Transverse colon (tissue), 4 donors: ENCODE data around the gene ZNF638. TPM values are rescaled to one million over a fixed set of nuclear protein-coding genes. Genes with fewer than 3 reads are reported as not detected.
"Not testable (repeated sequence)": the region's sequence is repeated elsewhere in the genome, so short reads cannot be mapped to it uniquely, and the experiment has no call there.

Source experiments
- DNase-seq: peaks from one replicate; pipeline ENCODE4 v3.0.0-alpha.2; 2019
- H3K27ac ChIP-seq, 4 donors: fragments of 200-600 bp; sonication (generic); 2 replicates each; pipeline ENCODE4 v1.5.1; 2016 to 2018; ENCODE audit warnings: inconsistent platforms in 4 of 4
- H3K27me3 ChIP-seq: fragments of 200-600 bp; sonication (generic); 2 replicates; pipeline ENCODE4 v1.5.1; 2017; ENCODE audit warnings: inconsistent platforms
- H3K36me3 ChIP-seq, 4 donors: fragments of 200-600 bp; sonication (generic); 2 replicates each; pipeline ENCODE4 v1.5.1; 2017 to 2019; ENCODE audit warnings: inconsistent platforms in 4 of 4
- H3K4me1 ChIP-seq, 4 donors: fragments of 200-600 bp; sonication (generic); 2 replicates each; pipeline ENCODE4 v1.5.1; 2017 to 2020; ENCODE audit warnings: inconsistent platforms in 4 of 4
- H3K4me3 ChIP-seq, 4 donors: fragments of 200-600 bp; sonication (generic); 1 replicate in 1 of 4; 2 replicates in 3 of 4; pipeline versions ENCODE4 v1.5.1 to v1.6.1; 2017 to 2019; ENCODE audit warnings: inconsistent platforms in 4 of 4
- H3K9me3 ChIP-seq, 2 donors: fragments of 200-600 bp; sonication (generic); 2 replicates each; pipeline ENCODE4 v1.5.1; 2017 to 2019; ENCODE audit warnings: inconsistent platforms in 2 of 2
- CTCF ChIP-seq, 5 experiments: fragments of 200-600 bp in 3 of 5; fragments of 450-650 bp in 2 of 5; sonication (generic) in 3 of 5; IDR thresholded peaks; 1 replicate in 2 of 5; 2 replicates in 3 of 5; pipeline ENCODE4 v1.5.1; 2016 to 2017; ENCODE audit warnings: antibody characterized with exemption in 5 of 5, inconsistent platforms in 3 of 5, mild to moderate bottlenecking in 2 of 5, moderate library complexity in 1 of 5
- EP300 ChIP-seq: sonication (generic); formaldehyde crosslinking; IDR thresholded peaks from one replicate; pipeline ENCODE4 v1.6.1; 2017; ENCODE audit warnings: antibody characterized with exemption, low read depth
- POLR2A ChIP-seq: fragments of 450-650 bp; IDR thresholded peaks from one replicate; pipeline ENCODE4 v1.6.1; 2016; ENCODE audit warnings: antibody characterized with exemption, mild to moderate bottlenecking, moderate library complexity
- POLR2AphosphoS5 ChIP-seq, 3 donors: sonication (generic); formaldehyde crosslinking; IDR thresholded peaks; one replicate each; pipeline ENCODE4 v1.6.1; 2016; ENCODE audit warnings: antibody characterized with exemption in 3 of 3
- WGBS, 2 donors: methylation state at CpG; one replicate each; pipeline ENCODE4 v1.1.5; 2018; ENCODE audit warnings: low coverage in 1 of 2; 5-methylcytosine and 5-hydroxymethylcytosine counted together
- in situ Hi-C, 4 donors: fragments of 200-750 bp; cut with MboI; loops; one replicate each; pipeline versions ENCODE4 v1.15.0 to v1.15.1; 2017; ENCODE audit warnings: low sequenced_read_pairs in 3 of 4, low pct_ligation_motif_present in 1 of 4, low pct_unique_long_range_greater_than_20kb in 1 of 4
- intact Hi-C: fragments of 100-400 bp; cut with DNase I; formaldehyde crosslinking; loops from one replicate; pipeline ENCODE4 v1.15.1; 2023; ENCODE audit warnings: low total_unique reads
- total RNA-seq, 4 donors: library from RNA; depleted of rRNA; stranded (reverse); fragments of >200 nt; gene quantifications; one replicate each; pipeline ENCODE4 v1.1.0, GENCODE V29; 2016

ZNF638 gene
- total RNA-seq, 4 donors from 2014 or later: 99.9 to 181 (median 142) TPM

DNA sequence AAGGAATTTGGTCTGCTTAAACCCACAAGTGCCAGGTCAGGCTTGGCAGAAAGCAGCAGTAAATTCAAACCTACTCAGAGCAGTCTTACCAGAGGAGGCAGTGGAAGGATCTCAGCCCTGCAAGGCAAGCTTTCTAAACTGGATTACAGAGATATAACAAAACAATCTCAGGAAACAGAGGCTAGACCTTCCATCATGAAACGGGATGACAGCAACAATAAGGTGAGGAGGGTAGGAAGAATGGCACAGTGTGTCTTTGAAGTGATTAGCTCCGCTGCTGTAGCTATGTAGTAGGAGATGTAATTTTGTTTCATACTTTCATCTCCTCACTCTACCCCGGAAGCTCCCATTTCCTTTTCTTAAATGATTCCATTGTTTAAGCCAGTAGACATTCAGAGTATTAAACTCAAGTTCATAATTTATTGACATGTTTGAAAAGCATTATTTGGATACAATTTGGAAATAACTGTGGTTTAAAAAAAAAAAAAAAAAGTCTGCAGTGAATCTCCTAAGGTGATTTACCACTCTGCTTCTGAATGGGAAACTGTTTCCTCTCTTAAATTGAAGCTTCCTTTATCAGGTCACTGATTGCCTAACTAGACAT is 92.3 kb downstream of the ZNF638 start:
- no peaks in the 10 kb centered on the region for H3K9me3 ChIP-seq
- no peak for DNase-seq
- H3K36me3 ChIP-seq: peaks cover 0 to 50% (median 15%) of the 10 kb centered on the region in 4 donors
- H3K27me3 ChIP-seq: no peaks in the 10 kb centered on the region
- peaks cover 0 to 10% (median 0%) of the 10 kb centered on the region in 4 donors for H3K4me1 ChIP-seq
- no peak overlapping the region for H3K4me3 ChIP-seq
- no peak for TF ChIP-seq POLR2AphosphoS5 (IDR thresholded peaks at IDR 0.05)
- TF ChIP-seq POLR2A: no peak
- TF ChIP-seq EP300: no peak
- TF ChIP-seq CTCF (IDR thresholded peaks at IDR 0.05): no peak
- in situ Hi-C loops: no loop called here
- 89 to 96% methylated on average over 3 of the region's 3 CpGs for WGBS, 2 donors
- intact Hi-C loops: no loop called here
- no peak overlapping the region for H3K27ac ChIP-seq

- WGBS, 2 donors: 96 to 100% methylated on average over 2 of the region's 2 CpGs
- no peak for TF ChIP-seq POLR2A
- Histone ChIP-seq H3K27me3 (no peaks in the 10 kb centered on the region), H3K4me1 (peaks cover 0 to 6% (median 0%) of the 10 kb centered on the region in 4 donors), H3K27ac (no peak overlapping the region), H3K36me3 (peaks cover 0 to 70% (median 20%) of the 10 kb centered on the region in 4 donors), H3K9me3 (no peaks in the 10 kb centered on the region), H3K4me3 (no peak overlapping the region)
- intact Hi-C loops: no loop called here
- DNase-seq: no peak
- in situ Hi-C loops: no loop called here
Measured at GRCh38 chr2:71426721-71427120, 95.1 kb downstream of the ZNF638 start.

DNA sequence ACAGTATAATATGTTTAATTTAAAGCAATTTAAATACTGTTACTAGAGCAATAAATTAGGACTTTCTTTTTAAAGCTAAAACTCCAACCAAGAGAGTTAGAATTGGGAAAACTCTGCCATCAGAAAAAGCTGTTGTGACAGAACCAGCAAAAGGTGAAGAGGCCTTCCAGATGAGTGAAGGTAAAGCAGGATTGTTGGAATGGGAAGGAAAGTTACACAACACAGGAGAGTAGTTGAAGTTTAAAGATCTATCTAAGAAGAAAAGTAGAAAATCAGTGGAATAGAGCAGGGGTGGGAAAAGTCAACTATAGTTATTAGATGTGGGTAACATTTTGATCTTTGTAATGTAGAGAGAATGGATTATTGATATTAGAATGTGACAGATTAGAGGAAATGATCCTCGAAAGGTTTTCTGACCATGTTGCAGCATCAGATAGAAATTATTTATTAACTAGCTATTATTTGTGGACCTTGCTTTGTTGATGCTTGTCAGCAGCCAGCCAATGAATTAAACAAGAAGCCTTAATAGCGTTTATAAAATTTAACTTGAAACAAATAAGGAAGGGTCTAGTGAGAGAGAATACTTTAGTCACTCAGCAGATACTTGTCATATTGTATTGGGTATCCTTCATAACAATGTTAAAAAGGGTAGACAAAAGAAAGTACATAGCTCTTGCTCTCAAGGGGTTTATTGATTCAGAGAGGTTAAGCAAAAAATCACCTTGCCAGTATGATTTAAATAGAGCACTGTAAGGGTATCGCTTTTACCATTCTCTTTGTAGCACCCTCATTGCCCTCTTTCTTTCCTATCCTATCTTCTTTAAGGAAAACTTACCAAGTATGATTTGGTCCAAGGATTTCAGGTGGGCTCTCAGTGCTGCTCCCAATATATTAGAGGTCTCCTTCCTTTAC is 97.1 kb downstream of the ZNF638 start:
- in situ Hi-C loops: no loop called here
- intact Hi-C loops: no loop called here
- no peak for DNase-seq
- no peak for TF ChIP-seq CTCF (IDR thresholded peaks at IDR 0.05)
- no peak for TF ChIP-seq POLR2AphosphoS5 (IDR thresholded peaks at IDR 0.05)
- no peak for TF ChIP-seq EP300
- no peak for TF ChIP-seq POLR2A
- Histone ChIP-seq H3K27ac (no peak overlapping the region), H3K36me3 (peaks cover 0 to 82% (median 25%) of the 10 kb centered on the region in 4 donors), H3K9me3 (no peaks in the 10 kb centered on the region), H3K4me1 (no peaks in the 10 kb centered on the region), H3K27me3 (no peaks in the 10 kb centered on the region), H3K4me3 (no peak overlapping the region)
- WGBS, 2 donors: 93 to 94% methylated on average over 3 of the region's 3 CpGs

- H3K36me3 ChIP-seq, H3K27me3 ChIP-seq, H3K9me3 ChIP-seq, H3K4me3 ChIP-seq, in situ Hi-C loops, H3K27ac ChIP-seq, DNase-seq, H3K4me1 ChIP-seq: not testable (repeated sequence)
- WGBS, 2 donors: 74 to 77% methylated on average over 4 to 5 of the region's 5 CpGs
- intact Hi-C loops: loop anchor here (5.0 kb wide), 1 partner anchor 648 kb away; no protein-coding TSS in a partner anchor
Measured at GRCh38 chr2:71445142-71445541, 113.6 kb downstream of the ZNF638 start.

DNA sequence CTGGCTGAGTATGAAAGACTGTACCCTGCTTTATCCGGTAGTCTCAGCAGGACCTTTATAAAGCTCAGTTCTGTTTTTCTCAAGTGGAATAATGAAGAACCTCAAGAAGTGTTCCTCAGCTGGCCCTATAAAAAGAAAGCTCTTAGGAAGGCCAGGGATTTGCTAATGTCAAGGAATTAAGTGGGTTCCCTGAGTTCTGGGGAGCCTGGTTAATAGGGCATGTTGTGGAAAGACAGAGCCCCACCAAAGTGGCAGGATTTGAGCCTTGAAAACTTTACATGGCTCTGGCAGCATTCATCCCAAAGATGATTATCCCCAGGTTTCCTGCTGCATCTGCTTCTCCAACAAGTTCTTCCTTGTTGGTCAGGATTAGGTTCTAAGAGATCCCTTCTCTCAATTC is 114.9 kb downstream of the ZNF638 start:
- no peaks in the 10 kb centered on the region for H3K9me3 ChIP-seq
- no peaks in the 10 kb centered on the region for H3K27me3 ChIP-seq
- in situ Hi-C loops: no loop called here
- H3K27ac ChIP-seq: no peak overlapping the region
- no peaks in the 10 kb centered on the region for H3K36me3 ChIP-seq
- no peaks in the 10 kb centered on the region for H3K4me1 ChIP-seq
- no peak for TF ChIP-seq EP300
- no peak for TF ChIP-seq POLR2AphosphoS5 (IDR thresholded peaks at IDR 0.05)
- no peak for TF ChIP-seq CTCF (IDR thresholded peaks at IDR 0.05)
- no peak for TF ChIP-seq POLR2A
- no peak overlapping the region for H3K4me3 ChIP-seq
- 100% methylated on average over 1 of the region's 1 CpG; no CpG with 5 or more reads in 1 of the 2 donors for WGBS, 2 donors
- no peak for DNase-seq
- intact Hi-C loops: loop anchor here (5.0 kb wide), 1 partner anchor 649 kb away; no protein-coding TSS in a partner anchor
